AG09309 (cell line): ENCODE data around the gene TBC1D16.

Experiments
- DNase-seq: peaks from one replicate; pipeline ENCODE4 v3.0.0-alpha.2; 2010; ENCODE audit warnings: low read depth
- H3K4me3 ChIP-seq: 2 replicates; pipeline ENCODE4 v1.5.1; 2011; ENCODE audit warnings: mild to moderate bottlenecking, low read depth, low read length, moderate library complexity; ENCODE audit not compliant: control insufficient read depth
- CTCF ChIP-seq: IDR thresholded peaks from 2 replicates; pipeline ENCODE4 v1.5.1; 2011; ENCODE audit warnings: mild to moderate bottlenecking, low read depth, low read length, inconsistent platforms; ENCODE audit not compliant: insufficient read depth, control insufficient read depth; ENCODE audit errors: missing control alignments

Gene TBC1D16

GRCh38 chr17:79929257-79930061 is 106.2 kb downstream of the TBC1D16 start:
- TF ChIP-seq CTCF, result no peak
- DNase-seq, result no peak
- no peak overlapping the region for H3K4me3 ChIP-seq

GRCh38 chr17:79928502-79929256 is 107.0 kb downstream of the TBC1D16 start:
- DNase-seq, result no peak
- TF ChIP-seq CTCF, result no peak
- no peak overlapping the region for H3K4me3 ChIP-seq

GRCh38 chr17:79927688-79928501 is 107.8 kb downstream of the TBC1D16 start:
- no peak for DNase-seq
- no peak for TF ChIP-seq CTCF
- no peak overlapping the region for H3K4me3 ChIP-seq

GRCh38 chr17:79927136-79927661 is 108.5 kb downstream of the TBC1D16 start:
- DNase-seq, result no peak
- TF ChIP-seq CTCF, result no peak
- H3K4me3 ChIP-seq, result no peak overlapping the region

- no peak for TF ChIP-seq CTCF
- no peak for DNase-seq
- no peak overlapping the region for H3K4me3 ChIP-seq
Measured at GRCh38 chr17:79926605-79927135, 109.0 kb downstream of the TBC1D16 start.

GRCh38 chr17:79926142-79926604 is 109.5 kb downstream of the TBC1D16 start:
- no peak for TF ChIP-seq CTCF
- no peak overlapping the region for H3K4me3 ChIP-seq
- no peak for DNase-seq
